Measurements from ENCODE around the gene BOC. TPM values are rescaled to one million over a fixed set of nuclear protein-coding genes. Genes with fewer than 3 reads are reported as not detected.

The BOC gene
- total RNA-seq, 1 experiment from 2014 or later: 4.4 TPM

DNA sequence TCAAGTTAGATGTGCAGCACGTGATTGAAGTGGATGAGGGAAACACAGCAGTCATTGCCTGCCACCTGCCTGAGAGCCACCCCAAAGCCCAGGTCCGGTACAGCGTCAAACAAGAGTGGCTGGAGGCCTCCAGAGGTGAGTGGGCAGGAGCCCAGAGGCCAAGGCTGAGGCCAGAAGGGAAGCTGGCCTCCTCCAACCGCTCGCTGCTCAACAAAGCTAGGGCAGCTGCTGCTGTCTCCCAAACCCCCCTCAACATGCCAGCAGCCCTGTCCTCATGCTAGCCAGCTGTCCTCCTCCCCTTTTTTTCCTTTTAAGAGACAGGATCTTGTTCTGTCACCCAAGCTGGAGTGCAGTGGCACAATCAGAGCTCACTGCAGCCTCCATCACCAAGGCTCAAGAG lies 57.0 kb downstream of the BOC start:
- no peak for DNase-seq (ENCODE audit: low read depth)

DNA sequence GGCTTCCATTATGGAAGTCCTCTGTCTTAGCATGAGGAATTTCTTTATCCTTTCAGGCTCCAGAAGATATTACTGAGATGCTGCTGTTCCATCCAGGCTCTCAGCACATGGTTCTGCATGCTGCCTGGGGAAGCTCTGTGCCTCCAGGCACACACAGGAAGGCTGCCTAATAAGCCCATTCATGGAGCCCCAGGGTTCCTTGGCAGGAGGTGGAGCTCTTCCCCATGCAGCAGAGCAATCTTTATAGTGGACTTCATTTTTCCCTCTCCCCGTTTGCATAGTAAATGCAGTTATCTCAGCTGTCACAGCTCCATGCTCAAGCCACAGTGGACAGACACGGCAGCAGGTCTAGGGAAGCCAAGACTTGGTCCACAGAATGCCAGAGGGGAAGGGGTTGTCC lies 57.6 kb downstream of the BOC start:
- DNase-seq (ENCODE audit: low read depth): no peak

DNA sequence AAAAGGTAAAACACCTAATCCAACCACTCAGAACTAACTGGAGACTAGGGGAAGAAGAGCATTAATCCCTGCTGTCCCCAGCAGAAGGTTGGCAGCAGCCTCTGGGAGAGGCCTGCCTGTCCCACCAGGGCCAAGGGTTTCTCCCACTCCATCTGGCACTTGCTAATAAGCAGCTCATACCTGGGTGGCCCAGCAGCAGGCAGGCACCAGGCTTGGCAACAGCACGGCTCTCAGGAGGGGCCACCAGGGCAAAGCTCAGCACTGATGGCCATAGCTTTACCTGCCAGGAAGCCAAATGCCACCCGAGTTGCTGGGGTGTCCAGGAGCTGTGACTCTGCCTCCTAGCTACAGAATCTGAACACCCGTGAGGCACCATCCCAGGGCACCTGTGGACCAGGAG lies 58.3 kb downstream of the BOC start:
- no peak for DNase-seq (ENCODE audit: low read depth)

DNA sequence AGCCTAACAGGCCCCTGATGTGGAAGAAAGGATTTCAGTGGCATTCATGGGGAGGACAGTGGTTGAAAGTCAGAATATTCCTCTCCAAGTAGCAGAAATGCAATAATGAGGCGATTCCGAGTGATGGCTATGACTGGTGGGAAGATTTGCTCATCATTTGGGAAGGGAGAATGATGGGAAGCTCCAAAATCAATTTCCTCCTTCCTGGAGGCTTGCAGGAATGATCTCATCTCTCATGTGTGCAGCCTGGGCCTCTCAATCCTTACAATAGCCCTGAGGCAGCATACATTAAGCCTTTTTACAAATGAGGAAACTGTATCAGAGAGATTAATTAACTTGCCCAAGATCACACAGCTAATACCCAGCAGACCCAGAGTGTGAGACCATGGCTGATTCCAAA lies 58.7 kb downstream of the BOC start:
- no peak for DNase-seq (ENCODE audit: low read depth)

DNA sequence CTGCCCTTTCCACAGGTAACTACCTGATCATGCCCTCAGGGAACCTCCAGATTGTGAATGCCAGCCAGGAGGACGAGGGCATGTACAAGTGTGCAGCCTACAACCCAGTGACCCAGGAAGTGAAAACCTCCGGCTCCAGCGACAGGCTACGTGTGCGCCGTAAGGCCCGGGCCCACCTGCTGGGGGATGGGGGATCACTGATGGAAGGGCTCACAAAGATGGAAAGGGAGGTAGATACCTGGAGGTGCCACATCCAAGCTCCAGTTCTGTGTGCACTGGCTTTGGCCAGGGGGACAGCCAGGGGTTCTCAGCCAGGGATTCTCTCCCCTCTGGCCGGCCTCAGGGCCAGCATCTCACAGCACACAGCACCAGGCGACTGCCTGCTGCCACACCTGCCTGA lies 59.4 kb downstream of the BOC start:
- no peak for DNase-seq (ENCODE audit: low read depth)

DNA sequence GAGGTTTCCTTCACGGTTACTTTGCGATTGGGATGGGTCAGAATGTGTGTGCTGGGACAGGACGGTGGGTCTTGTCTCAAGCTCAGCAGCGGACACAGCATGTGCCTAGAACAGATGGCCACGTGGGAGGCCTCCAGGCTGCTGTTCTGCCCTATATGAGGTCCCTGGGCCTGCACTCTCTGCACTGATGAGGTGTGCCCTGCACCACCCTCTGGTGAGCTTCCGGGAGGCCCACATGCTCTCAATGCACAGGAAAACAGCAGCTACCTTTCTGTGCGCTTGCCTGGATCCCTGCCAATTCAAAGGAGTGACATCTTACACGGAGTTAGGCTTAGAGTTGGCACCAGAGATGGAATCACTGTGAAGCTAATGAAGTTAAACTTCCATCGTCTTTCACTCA lies 59.8 kb downstream of the BOC start:
- no peak for DNase-seq (ENCODE audit: low read depth)

DNA sequence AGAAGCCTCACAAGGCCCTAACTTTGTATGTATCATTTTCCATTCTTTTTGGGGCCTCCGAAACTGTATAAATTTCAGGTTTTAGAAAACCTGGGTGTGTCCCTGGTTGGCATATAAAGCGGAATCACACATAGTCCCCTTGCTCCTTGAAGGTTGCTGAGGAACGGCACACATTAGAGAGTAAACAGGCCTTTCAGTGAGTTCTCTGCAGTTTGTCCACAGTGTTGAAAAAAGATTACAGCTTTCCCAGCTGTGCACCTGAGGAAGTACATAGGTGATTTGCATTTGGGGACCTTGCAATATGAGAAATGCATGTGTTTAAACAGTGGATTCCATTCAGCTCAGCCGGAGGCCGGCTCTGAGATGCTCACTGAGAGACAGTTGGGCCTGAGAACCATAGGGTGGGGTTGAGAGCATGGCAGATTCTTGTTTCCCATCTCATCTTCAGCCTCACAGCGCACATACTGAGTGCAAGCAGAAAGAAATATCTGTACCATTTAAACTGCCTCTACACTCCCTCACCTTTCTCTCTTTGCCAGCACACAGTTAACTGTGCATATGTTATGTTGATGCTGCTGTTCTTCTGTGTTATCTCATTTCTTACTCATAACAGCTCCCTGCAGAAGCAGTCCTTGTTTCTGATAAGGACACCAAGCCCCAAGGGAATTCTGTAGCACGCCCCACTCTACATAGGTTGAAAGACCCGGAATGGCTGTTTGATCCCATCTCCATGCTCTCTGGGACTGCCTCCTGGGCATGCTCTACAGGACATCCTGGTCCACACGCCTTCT lies 60.4 kb downstream of the BOC start:
- DNase-seq (ENCODE audit: low read depth): no peak

DNA sequence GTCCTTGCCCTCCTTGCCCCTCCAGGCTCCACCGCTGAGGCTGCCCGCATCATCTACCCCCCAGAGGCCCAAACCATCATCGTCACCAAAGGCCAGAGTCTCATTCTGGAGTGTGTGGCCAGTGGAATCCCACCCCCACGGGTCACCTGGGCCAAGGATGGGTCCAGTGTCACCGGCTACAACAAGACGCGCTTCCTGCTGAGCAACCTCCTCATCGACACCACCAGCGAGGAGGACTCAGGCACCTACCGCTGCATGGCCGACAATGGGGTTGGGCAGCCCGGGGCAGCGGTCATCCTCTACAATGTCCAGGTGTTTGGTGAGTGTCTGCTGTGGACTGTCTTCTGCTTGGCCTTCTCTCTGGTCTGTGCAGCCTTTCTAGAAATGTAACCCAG lies 61.0 kb downstream of the BOC start:
- no peak for DNase-seq (ENCODE audit: low read depth)

DNA sequence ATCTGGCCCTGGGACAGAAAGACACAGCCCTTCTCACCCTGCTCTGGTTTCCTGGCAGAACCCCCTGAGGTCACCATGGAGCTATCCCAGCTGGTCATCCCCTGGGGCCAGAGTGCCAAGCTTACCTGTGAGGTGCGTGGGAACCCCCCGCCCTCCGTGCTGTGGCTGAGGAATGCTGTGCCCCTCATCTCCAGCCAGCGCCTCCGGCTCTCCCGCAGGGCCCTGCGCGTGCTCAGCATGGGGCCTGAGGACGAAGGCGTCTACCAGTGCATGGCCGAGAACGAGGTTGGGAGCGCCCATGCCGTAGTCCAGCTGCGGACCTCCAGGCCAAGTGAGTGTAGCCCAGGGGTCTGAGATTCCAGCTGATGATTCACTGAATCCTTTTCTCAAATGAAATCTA lies 61.7 kb downstream of the BOC start:
- no peak for DNase-seq (ENCODE audit: low read depth)

DNA sequence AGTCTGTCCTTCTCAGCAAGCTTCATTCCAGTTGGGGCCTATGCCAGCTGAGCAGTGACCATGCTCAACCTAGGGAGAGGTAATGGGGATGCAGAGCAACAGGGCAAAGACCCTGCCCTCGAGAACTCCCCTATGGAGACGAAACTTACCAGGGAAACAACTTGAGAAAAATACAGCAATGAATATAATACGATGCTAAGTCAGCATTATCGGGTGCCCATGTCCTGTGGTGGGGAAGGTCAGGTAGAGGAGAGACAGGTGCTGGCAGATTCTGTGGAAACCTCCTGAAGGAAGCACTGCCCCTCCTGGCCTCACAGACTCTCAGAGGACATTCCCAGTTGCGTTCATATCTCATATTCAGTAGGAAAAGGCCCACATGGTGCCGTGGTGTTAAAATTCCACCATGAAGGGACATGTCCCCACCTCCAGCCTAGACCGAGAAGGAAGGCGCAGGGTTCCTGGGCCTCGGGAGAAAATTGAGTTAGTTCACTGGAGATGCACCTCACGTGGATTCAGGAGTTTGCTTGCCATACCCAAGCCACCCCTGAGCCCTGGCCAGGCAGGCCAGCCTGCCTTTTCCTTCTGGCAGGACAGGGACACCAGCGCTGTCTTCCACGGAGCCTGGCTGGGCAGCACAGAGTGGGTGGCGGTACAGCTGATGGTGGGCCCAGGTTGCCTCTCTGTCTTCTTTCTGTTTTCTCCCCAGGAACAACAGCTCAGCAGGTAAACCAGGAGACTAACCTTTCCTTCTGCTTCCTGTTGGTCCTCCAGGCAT lies 62.4 kb downstream of the BOC start:
- no peak for DNase-seq (ENCODE audit: low read depth)

DNA sequence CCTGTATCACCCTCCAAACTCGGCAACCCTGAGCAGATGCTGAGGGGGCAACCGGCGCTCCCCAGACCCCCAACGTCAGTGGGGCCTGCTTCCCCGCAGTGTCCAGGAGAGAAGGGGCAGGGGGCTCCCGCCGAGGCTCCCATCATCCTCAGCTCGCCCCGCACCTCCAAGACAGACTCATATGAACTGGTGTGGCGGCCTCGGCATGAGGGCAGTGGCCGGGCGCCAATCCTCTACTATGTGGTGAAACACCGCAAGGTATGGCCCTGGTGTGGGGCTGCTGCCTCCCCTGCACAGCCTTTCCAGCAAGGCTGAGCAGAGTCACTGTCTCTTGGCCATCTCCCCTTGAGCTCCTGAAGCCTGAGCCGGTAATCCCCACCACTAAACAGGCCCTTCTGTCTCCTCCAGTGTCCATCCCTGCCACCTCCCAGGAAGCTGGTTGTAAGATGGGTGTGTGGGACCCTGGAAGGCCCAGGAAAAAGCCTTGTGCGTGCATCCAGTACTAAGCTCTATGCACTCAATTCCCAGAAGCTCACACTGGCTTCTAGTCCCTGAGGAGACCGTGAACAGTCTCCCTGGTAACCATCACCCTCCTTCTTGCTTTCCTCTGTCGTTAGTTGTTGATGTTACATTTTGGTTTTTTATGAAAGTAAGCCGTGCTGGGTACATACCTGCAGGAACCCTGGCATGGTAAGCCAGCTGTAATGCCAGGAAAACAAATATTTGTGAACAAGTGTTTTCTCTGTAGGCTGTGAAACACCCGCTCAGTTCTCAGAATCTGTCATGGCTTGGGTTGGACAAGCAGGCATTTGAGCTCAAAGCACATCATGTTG lies 63.3 kb downstream of the BOC start:
- no peak for DNase-seq (ENCODE audit: low read depth)

DNA sequence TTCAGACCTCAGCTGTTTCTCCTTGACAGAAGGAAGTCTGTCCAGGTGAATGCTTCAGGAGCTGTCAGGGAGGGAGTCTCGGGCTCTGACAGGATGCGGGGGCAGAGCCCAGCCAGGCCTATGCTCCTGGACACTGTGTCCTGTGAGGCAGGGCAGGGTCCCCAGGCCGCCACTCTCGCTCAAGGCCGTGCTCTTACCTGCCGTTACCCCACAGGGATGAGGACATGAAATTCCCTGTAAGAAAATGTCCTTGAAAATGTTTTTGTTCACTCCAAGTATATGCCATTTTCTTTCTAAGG lies 63.9 kb downstream of the BOC start:
- DNase-seq (ENCODE audit: low read depth): no peak

DNA sequence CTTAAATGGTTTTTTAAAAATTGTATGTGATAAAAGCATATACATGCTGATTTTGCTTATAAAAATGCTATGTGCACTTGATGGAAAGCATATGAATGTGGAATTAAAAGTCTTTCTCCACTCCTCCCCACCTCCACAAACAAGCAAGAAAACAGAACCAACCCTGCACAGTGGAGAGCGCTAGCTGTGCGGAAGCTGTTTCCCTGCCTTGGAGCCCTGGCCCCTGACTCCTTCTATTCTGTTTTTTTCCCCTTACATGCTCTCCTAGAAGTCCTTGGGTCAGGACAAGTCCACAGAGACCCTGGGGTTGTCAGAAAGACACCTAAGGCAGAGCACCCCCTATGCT lies 64.2 kb downstream of the BOC start:
- no peak for DNase-seq (ENCODE audit: low read depth)

DNA sequence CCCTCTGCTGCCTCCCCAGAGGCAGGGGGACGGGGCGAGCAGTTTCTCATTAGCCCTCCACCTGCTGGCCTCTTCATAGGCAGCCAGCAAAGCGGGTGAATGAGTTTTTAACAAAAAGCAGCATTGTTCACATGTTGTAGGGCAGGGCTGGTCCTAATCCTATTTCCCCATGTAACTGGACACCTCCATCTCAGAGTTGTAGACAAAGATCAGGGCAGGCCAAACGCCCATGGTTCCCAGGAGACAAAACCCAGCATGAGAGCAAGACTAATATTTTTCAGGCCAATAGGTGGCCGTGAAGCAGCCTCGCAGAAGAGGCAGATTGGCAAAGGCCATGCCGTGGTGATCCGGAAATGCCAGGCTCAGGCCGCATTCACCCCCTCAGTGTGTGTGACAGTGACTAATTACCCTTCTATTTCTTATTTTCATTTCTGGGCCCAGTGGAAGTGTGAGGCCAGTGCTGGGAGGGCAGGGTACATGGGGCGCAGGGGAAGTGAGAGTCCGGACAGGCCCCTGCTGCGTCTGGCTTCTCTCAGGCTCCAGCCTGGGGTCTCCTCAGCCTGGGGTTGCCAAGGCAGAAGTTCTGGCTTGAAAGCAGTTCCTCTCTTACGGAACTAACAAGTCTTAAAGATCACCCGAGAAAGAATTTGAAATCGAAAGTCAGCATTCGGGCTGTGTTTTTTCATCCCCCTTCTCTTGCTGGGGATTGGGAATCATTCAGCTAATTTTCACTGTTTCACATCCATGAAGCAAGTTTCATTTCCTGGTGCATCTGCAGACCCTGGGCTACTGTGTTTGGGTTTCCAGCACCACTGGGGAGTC lies 64.8 kb downstream of the BOC start:
- DNase-seq (ENCODE audit: low read depth): peak; percentile 85

DNA sequence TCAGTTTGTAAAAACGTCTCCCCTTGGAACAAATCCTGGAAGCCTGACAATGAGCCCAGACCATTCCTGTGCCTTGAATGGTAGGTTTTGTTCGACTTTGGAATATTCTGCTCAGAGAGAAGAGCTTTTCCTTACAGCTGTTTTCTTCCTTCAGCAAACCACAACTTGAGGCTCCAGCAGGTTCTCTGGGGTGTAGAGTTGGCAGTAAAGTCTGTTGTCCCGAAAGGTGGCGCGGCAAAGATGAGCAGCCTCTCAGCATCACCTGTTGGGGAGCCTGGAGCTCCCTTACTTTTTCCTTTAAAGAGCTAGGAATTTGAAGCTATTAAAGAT lies 65.4 kb downstream of the BOC start:
- no peak for DNase-seq (ENCODE audit: low read depth)

DNA sequence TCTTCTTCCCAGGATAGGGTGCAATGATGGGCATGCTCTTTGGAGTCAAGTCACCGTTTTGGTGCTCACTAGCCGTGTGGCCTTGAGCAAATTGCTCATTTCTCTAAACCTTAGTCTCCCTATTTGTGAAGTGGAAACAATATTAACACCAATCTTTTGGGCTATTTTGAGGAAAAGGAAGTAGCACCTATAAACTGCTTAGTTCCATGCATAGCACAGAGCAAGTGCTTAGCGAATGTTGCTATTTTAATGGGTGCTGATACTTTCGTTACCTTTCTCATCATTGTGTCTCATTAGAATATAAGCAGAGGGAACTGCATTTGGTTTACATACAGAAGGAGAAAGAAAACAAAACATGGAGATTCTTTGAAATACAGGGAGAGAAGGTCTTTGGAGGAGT lies 66.1 kb downstream of the BOC start:
- no peak for DNase-seq (ENCODE audit: low read depth)

DNA sequence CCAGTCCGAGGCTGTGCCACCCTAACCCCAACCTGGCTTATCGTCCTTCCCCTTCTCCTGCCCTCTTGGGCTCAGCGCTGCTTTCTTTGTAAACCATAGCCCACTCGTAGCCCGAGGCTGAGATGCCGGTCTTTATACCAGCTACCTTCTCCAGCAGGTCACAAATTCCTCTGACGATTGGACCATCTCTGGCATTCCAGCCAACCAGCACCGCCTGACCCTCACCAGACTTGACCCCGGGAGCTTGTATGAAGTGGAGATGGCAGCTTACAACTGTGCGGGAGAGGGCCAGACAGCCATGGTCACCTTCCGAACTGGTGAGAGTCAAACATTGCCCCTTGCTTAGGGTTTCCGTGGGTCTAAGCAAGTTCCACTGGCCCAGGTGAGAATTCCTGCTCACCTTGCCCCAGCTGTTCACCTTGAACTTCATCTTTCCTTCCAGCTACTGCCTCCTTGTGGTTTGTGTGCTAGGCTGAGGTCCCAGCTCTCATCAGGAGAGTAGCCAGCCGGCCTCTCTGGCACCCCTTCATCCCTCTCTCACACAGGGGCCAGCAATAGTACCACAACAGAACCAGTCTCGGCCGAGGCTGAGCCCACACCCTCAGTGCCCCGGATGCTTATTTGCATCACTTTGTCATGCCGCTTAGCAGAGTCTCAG lies 66.7 kb downstream of the BOC start:
- no peak for DNase-seq (ENCODE audit: low read depth)

DNA sequence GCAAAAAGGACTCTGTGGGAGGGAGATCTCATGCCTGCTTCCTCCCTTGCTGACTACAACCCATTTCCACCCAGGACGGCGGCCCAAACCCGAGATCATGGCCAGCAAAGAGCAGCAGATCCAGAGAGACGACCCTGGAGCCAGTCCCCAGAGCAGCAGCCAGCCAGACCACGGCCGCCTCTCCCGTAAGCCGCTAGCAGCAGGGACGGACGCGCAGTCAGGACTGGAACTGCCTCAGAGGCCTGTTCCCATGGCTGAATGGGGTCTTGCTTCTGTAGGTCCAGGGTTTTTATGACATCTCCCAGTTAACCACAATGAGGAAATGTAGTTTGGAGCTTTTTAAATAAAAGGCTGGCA lies 67.2 kb downstream of the BOC start:
- no peak for DNase-seq (ENCODE audit: low read depth)

DNA sequence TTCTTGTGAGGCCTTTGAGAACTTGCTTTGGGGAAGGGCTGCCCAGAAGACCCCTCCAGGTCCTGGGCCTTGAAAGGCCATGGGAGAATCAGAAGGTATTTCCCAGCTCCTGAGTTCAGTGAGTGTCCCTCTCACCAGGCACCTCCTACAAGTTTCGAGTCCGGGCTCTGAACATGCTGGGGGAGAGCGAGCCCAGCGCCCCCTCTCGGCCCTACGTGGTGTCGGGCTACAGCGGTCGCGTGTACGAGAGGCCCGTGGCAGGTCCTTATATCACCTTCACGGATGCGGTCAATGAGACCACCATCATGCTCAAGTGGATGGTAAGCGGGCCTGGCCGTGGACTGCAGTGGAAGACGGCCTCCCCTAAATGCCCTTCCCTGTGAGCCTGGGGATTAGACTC lies 68.3 kb downstream of the BOC start:
- DNase-seq (ENCODE audit: low read depth): no peak

DNA sequence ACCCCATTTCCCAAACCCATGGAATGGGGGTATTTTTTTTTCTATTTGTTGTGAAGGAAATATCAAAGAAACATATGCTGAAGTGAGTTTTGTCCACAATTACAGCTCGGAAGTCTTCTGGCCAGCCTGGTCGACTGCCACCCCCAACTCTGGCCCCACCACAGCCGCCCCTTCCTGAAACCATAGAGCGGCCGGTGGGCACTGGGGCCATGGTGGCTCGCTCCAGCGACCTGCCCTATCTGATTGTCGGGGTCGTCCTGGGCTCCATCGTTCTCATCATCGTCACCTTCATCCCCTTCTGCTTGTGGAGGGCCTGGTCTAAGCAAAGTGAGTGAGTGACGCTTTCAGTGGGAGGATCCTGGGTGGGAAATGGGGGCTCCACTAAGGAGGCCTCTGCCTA lies 71.9 kb downstream of the BOC start:
- DNase-seq (ENCODE audit: low read depth): no peak

DNA sequence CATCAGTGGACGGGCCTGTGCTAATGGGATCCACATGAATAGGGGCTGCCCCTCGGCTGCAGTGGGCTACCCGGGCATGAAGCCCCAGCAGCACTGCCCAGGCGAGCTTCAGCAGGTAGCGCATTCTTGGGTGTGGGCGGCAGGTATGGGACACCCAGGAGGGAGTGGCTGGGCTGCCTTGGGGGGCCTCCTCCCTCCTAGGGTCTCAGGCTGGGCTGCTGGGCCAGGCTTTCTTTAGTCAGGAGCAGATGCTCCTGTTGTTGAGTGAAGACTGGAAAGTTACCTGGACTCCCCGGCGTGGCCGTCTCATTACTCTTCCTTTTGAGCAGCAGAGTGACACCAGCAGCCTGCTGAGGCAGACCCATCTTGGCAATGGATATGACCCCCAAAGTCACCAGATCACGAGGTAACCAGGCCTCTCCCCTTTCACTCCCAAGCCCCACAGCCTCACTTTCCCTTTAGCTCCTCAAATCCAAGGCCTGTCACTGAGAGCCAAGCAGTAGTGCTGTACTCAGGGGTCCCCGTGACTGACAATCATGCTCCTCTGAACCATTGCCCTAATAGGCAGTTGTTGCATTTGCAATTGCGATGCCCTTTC lies 73.2 kb downstream of the BOC start:
- no peak for DNase-seq (ENCODE audit: low read depth)

All from Daoy (cell line).